ENCODE results near the gene DNAJC18.

GRCh38 chr5:139369181-139369580 is 70.1 kb downstream of the DNAJC18 start:
- TF ChIP-seq REST (IDR thresholded peaks at IDR 0.05; ENCODE audit: unreplicated experiment) (no peak), EZH2 (IDR thresholded peaks at IDR 0.05; ENCODE audit: low read depth, unreplicated experiment) (no peak), CTCF (conservative IDR thresholded peaks at IDR 0.05; ENCODE audit: low read depth in 2 of 2) (no peak), POLR2AphosphoS5 (IDR thresholded peaks at IDR 0.05; ENCODE audit: low read depth) (no peak), JUNB (IDR thresholded peaks at IDR 0.05; ENCODE audit: unreplicated experiment) (no peak), ZNF114 (CRISPR knock-in tag; IDR thresholded peaks at IDR 0.05) (no peak), EZH2phosphoT487 (IDR thresholded peaks at IDR 0.05; ENCODE audit: unreplicated experiment) (no peak), STAT1 (IDR thresholded peaks at IDR 0.05; ENCODE audit: unreplicated experiment) (no peak), ZNF331 (CRISPR knock-in tag; IDR thresholded peaks at IDR 0.05; ENCODE audit: low read depth) (no peak), CREB1 (CRISPR knock-in tag; IDR thresholded peaks at IDR 0.05; ENCODE audit: low read depth) (no peak), ZNF462 (CRISPR knock-in tag; IDR thresholded peaks at IDR 0.05) (no peak), NANOG (IDR thresholded peaks at IDR 0.05; ENCODE audit: borderline replicate concordance) (no peak), ETS1 (IDR thresholded peaks at IDR 0.05) (no peak)
